GM19025 (cell line): Measurements from ENCODE around the gene CASS4.
"Not testable (repeated sequence)": the region's sequence is repeated elsewhere in the genome, so short reads cannot be mapped to it uniquely, and the experiment has no call there.

ENCODE experiments used
- ATAC-seq: cut with Tn5 transposase; IDR thresholded peaks from one replicate; pipeline ENCODE4 v1.9.1; 2021; ENCODE audit warnings: mild to moderate bottlenecking, low read depth, moderate library complexity; ENCODE audit not compliant: unreplicated experiment

CASS4 gene

GRCh38 chr20:56391596-56392131 lies 20.4 kb upstream of the CASS4 start:
- peak; percentile 22 for ATAC-seq

DNA sequence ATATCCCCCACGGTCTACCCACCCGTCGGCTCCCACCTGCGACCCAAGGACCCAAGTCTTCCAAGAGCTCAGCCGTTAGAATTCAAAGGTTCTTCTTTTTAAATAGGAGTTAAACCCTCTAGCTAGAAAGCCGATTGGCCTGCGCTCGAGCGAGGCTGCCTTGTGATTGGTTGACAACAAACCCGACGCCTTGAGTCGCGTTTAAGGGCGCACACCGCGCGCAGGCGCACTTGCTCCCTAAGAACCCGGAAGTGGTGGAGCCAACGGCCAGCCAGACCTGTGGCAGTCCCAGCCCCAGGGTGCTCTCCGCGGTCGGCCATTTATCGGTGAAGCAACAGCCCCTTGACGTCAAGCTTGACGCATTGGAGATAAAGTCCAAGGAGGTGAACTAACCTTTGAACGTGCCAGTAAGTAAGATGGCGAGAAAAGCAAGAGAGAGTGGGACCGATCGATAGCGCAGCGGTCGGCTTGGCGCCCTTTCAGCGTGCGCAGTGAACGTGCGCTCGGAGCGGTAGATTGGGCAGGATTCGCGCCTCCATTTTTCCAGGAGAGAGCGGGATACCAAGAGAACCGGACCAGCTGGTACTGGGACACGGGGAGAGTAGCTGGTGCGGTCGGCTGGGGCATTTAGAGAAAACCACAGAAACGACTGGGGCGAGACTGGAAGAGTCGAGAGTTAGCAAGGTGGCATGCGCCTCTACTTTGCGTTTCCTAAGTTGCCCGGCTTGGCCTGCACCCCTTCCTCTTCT lies 19.8 kb upstream of the CASS4 start, which contains the start of the genes AURKA and CSTF1:
AURKA (minus strand) TSS at position 84 of the 749 bp plus-strand sequence. CDS start 4,018 bp downstream, outside the sequence.
CSTF1 (plus strand) TSS at position 514 of the 749 bp plus-strand sequence. CDS start 2,908 bp downstream, outside the sequence.
- ATAC-seq: peak; percentile 93

DNA sequence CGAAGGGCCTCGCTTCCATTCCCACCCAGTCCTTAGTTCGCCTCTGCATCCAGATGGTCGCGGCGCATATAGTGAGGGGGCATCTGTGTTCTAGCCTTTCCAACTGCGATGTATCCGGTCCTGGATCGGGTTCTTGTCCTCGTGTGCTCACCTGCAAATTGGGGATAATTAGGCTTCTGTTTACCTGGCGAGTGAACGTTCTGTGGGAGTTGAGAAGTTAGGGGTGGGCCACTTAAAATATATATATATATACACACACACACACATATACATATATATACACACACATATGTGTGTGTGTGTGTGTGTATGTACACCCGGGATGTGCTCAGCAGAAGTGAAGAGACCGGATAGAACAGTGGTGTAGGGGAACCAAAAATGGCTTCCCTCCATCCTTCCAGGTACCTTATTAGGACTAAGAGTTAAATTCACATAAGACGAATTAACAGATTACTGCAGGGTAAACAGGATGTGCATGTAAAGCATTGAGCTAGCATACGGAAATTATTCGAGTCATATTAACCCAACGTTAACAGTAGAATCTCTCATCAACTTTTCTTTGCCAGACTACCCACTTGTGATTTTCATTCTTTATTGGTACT lies 19.1 kb upstream of the CASS4 start:
- ATAC-seq: no peak

DNA sequence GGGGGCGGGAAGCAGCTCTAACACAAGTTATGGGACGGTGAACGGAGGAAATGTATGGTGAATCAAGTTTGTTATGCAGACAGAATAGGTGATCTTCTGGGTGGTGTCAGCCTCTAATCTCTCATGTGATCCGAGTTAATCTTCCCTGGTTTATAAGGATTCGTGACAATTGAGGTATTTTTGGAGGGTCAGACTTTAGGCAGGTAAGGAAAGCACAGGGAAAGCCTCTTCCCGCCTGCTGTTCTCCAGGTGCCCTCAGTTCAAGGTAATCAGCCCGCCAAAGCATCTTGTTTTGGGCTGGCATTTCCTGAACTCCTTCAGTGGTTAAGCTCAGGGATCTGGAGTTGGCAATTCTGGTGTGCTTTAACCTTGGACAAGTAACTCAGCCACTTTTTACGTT lies 18.4 kb upstream of the CASS4 start:
- ATAC-seq: no peak

GRCh38 chr20:56395166-56395565 lies 16.9 kb upstream of the CASS4 start:
- ATAC-seq: no peak

- ATAC-seq: no peak
These were observed 11.9 kb upstream of the CASS4 start for GRCh38 chr20:56400001-56400640.

- ATAC-seq: no peak
These were observed 8.6 kb upstream of the CASS4 start for GRCh38 chr20:56403465-56403864.

GRCh38 chr20:56405356-56405755 lies 6.7 kb upstream of the CASS4 start:
- not testable (repeated sequence) for ATAC-seq

DNA sequence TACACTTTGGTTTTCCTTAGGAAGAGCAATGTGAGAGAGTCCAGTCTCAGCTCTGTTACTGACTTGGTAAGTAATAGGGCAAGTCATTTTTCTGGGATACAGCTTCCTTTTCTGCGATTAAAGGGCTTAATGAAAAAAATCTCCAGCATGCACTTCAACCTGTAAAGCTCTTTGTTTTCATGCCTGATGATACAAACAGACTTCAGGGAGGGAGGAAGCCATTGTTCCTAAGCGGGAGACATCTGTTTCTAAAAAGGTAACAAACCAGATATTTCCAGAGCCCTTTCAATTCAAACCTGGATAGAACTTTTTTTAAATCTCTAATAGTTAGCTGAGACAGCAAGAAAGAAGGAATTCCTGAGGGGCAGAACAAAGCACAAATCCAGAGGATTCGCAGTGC lies 5.2 kb upstream of the CASS4 start:
- ATAC-seq: no peak

GRCh38 chr20:56409521-56409920 lies 2.5 kb upstream of the CASS4 start:
- ATAC-seq: no peak

DNA sequence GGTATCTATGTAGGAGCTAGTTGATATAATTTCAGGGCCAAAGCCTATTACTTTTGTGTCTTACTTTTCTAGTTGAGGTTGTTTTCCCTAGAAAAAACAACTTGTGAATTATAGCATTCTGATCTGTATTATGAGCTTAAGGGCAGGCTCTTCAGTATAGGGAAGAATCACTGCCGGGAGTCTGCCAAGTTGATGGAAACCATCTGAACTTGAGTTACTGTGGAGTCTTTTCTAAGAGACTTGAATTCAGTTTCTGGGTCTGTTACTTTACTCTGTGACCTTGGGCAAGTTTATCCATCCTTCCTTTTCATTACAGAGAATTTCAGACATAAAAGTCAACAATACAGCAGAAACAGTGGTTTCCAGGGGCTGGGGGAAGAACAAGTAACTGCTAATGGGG lies 2.1 kb upstream of the CASS4 start:
- no peak for ATAC-seq

GRCh38 chr20:56411287-56411686 lies 773 bp upstream of the CASS4 start:
- not testable (repeated sequence) for ATAC-seq

DNA sequence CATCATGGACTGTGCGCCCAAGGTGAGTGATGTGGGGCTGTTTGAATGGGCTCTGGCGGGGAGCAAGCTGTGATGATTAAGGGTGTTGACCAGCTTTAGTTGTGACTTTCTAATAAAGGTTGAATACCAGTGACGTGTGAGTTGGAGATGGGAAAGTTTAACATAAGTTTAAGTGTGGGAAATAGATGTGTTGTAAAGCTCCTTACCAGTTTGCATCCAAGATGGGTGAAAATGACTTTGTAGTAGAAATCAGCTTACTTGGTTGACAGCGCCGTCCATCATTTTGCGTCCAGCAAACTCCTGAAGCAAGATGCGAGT lies 372 bp downstream of the CASS4 start:
- ATAC-seq: no peak

- no peak for ATAC-seq
These were observed 889 bp downstream of the CASS4 start for GRCh38 chr20:56412949-56413348.

DNA sequence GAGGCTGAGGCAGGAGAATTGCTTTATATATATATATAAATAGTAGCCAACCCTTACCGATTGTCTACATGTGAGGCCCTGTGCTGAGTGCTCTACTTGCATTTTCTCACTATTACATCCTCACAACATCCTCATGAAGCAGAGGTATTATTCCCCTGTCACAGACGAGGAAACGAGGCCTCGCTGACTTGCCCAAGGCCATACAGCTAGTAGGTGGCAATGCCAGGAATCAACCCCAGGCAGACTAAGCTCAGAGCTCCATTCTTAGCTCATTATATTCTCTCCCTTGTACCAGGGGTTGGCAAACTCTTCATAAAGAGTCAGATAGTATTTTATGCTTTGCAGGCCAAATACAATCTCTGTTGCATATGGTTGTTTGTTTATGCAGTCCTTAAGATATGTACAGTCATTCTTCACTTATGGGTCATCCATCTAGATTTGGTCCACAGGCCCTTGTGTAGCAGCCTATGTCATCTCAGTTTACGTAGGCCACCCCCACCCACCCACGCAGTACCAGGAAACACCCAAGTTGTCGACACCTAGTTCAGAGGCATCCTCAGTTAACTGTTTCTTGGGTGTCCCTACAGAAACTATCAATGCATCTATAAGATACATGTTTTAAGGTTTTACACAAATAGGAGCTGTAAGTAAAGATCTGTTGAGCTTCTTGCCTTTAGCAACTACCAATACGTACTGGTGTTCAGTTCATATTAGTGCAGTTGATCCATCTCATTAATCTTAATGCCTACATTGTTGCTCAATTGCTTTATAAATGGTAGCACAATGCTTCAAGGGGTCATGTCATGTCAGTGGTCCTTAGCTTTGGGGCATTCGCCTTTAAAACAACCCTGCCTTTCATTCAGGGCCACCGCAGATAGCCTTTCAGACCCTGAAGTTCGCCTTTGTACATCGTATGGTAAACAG lies 3.0 kb downstream of the CASS4 start:
- ATAC-seq: no peak

GRCh38 chr20:56417402-56417801 lies 5.3 kb downstream of the CASS4 start:
- no peak for ATAC-seq

DNA sequence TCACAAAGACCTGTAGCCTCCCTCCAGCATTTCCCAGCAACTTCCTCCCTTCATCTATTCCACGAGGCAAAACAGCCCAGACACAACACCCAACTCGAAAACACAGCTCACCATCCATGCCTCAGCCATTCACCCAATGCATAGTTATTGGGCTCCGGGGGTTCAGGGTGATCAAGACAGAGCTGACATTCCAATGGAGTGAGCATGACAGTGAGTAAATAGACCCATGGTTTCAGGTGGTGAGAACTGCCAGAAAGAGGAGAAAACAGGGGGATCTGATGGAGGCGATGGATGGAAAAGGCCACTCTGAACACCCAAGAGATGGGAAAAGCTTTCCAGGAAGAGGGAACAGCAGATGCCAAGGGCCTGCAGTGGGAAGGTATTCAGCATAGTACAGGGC lies 5.9 kb downstream of the CASS4 start:
- ATAC-seq: no peak

DNA sequence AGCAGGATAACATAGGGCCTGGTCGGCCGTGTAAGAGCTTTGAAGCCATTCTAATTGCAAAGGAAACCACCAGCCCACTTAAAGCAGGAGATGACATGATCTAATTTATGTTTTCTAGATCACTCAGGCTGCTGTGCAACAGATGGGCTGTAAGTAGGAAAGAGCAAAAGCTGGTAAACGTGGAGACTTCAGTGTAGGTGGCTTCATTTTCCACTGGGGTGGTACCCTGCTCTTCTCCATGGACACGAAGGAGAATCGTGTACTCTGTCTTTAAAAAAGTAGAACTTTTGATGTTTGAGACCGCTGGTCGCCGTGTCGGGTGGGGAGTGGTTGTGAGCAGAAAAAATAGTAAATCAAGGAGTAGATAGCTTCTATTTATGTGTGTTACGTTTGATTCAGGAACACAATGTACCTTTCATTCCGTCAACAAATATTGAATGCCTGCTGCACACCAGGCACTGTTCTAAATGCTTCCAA lies 6.4 kb downstream of the CASS4 start:
- no peak for ATAC-seq

DNA sequence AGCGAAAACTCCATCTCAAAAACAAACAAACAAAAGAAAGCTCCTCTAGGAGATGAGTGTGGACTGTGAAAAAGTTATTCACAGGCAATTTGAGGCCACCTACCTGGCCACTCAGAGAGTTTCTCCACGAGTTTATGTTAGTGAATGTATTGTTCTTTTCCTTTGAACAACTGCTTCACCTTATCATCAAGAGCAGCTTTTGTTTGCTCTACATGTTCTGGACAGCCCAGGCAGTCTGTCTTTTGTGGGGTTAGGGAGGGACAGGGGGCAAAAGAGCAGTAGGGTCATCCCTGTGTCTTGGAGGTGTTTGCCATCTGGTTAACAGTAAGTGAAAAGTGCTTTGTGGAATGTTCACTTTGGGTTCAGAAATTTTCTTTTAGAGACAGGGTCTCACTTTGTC lies 8.0 kb downstream of the CASS4 start:
- ATAC-seq: no peak

DNA sequence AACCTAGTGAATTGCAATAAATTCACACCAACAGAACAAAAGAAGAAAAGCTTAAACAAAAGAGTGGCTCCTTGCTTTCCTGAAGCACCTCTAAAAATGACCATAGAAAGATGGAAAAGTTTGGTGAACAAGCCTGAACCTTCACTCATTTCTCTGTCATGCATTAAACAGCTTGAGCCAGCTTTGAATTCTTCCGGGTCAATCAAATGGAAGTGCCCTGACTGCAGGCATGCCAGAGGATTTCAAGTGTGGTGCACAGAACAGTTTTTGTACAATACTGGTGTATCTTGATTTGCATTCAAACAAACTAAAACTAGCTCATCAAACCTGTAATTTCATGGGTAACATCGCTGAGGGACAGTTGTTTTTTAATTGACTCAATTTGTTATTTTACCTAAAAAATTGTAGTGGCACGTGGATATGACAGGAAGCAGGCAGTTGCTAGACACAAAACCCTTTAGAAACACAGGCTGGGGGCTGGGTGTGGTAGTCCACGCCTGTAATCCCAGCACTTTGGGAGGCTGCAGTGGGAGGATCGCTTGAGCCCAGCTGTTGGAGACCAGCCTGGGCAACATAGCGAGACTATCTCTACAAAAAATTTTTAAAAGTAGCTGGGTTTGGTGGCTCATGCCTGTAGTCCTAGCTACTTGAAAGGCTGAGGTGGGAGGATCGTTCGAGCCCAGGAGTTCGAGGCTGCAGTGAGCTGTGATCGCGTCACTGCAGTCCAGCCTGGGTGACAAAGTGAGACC lies 9.1 kb downstream of the CASS4 start:
- ATAC-seq: no peak
